Measurements from ENCODE around the gene CDNF.

The CDNF gene

GRCh38 chr10:14823966-14824365 lies 13.9 kb downstream of the CDNF start:
- ATAC-seq (ENCODE audit: insufficient read depth, low read depth): no peak
- Histone ChIP-seq H3K4me2 (ENCODE audit: insufficient read depth, low read length) (no peak overlapping the region), H3K4me1 (ENCODE audit: insufficient read depth, low read length) (no peaks in the 10 kb centered on the region), H3K9me3 (ENCODE audit: insufficient read depth, low read length, severe bottlenecking) (no peaks in the 10 kb centered on the region), H4K20me1 (ENCODE audit: insufficient read depth, low read length) (no peaks in the 10 kb centered on the region), H3K36me3 (ENCODE audit: insufficient read depth, low read length) (no peaks in the 10 kb centered on the region), H3K9ac (ENCODE audit: low read depth, low read length) (no peak overlapping the region), H2AFZ (ENCODE audit: low read depth, low read length) (no peak overlapping the region), H3K4me3 (ENCODE audit: low read depth in 1 of 2, low read length in 2 of 2) (no peak overlapping the region), H3K27ac (ENCODE audit: low read length) (no peak overlapping the region), H3K79me2 (ENCODE audit: insufficient read depth, low read length) (no peaks in the 10 kb centered on the region), H3K27me3 (ENCODE audit: insufficient read depth, low read length, poor library complexity) (peaks cover 3% of the 10 kb centered on the region)
- DNase-seq: no peak
- TF ChIP-seq EZH2 (IDR thresholded peaks at IDR 0.05; ENCODE audit: borderline replicate concordance, low read depth, low read length, severe bottlenecking) (no peak), CTCF (IDR thresholded peaks at IDR 0.05; ENCODE audit: borderline replicate concordance, extremely low read depth, low read length, poor library complexity, severe bottlenecking) (no peak)

- no peak overlapping the region for H3K4me3 ChIP-seq (ENCODE audit: low read depth in 1 of 2, low read length in 2 of 2)
- no peak overlapping the region for H2AFZ ChIP-seq (ENCODE audit: low read depth, low read length)
- DNase-seq (no peak), ATAC-seq (ENCODE audit: insufficient read depth, low read depth) (no peak)
- no peaks in the 10 kb centered on the region for H4K20me1 ChIP-seq (ENCODE audit: insufficient read depth, low read length)
- no peaks in the 10 kb centered on the region for H3K79me2 ChIP-seq (ENCODE audit: insufficient read depth, low read length)
- no peaks in the 10 kb centered on the region for H3K36me3 ChIP-seq (ENCODE audit: insufficient read depth, low read length)
- H3K27ac ChIP-seq (ENCODE audit: low read length): no peak overlapping the region
- H3K4me1 ChIP-seq (ENCODE audit: insufficient read depth, low read length): no peaks in the 10 kb centered on the region
- no peaks in the 10 kb centered on the region for H3K9me3 ChIP-seq (ENCODE audit: insufficient read depth, low read length, severe bottlenecking)
- H3K4me2 ChIP-seq (ENCODE audit: insufficient read depth, low read length): no peak overlapping the region
- TF ChIP-seq CTCF (IDR thresholded peaks at IDR 0.05; ENCODE audit: borderline replicate concordance, extremely low read depth, low read length, poor library complexity, severe bottlenecking): peak; percentile 44
- TF ChIP-seq EZH2 (IDR thresholded peaks at IDR 0.05; ENCODE audit: borderline replicate concordance, low read depth, low read length, severe bottlenecking): no peak
- peaks cover 3% of the 10 kb centered on the region for H3K27me3 ChIP-seq (ENCODE audit: insufficient read depth, low read length, poor library complexity)
- H3K9ac ChIP-seq (ENCODE audit: low read depth, low read length): no peak overlapping the region
These were observed 14.7 kb downstream of the CDNF start for GRCh38 chr10:14822879-14823755.

- Histone ChIP-seq H3K27me3 (ENCODE audit: insufficient read depth, low read length, poor library complexity) (peaks cover 3% of the 10 kb centered on the region), H3K79me2 (ENCODE audit: insufficient read depth, low read length) (no peaks in the 10 kb centered on the region), H3K27ac (ENCODE audit: low read length) (no peak overlapping the region), H3K4me2 (ENCODE audit: insufficient read depth, low read length) (no peak overlapping the region), H4K20me1 (ENCODE audit: insufficient read depth, low read length) (no peaks in the 10 kb centered on the region), H3K36me3 (ENCODE audit: insufficient read depth, low read length) (no peaks in the 10 kb centered on the region), H3K9me3 (ENCODE audit: insufficient read depth, low read length, severe bottlenecking) (no peaks in the 10 kb centered on the region), H3K9ac (ENCODE audit: low read depth, low read length) (no peak overlapping the region), H2AFZ (ENCODE audit: low read depth, low read length) (no peak overlapping the region), H3K4me3 (ENCODE audit: low read depth in 1 of 2, low read length in 2 of 2) (no peak overlapping the region), H3K4me1 (ENCODE audit: insufficient read depth, low read length) (no peaks in the 10 kb centered on the region)
- TF ChIP-seq EZH2 (IDR thresholded peaks at IDR 0.05; ENCODE audit: borderline replicate concordance, low read depth, low read length, severe bottlenecking) (no peak), CTCF (IDR thresholded peaks at IDR 0.05; ENCODE audit: borderline replicate concordance, extremely low read depth, low read length, poor library complexity, severe bottlenecking) (no peak)
- no peak for DNase-seq
- no peak for ATAC-seq (ENCODE audit: insufficient read depth, low read depth)
These were observed 16.0 kb downstream of the CDNF start for GRCh38 chr10:14821635-14822375.
